Esophagus mucosa (tissue), 1 donor: ENCODE data around the gene NEIL3. TPM values are rescaled to one million over a fixed set of nuclear protein-coding genes. Genes with fewer than 3 reads are reported as not detected.

Experiments used
- total RNA-seq: library from RNA; stranded (reverse); gene quantifications from one replicate; pipeline ENCODE4 v1.2.4, GENCODE V29; 2023
- donor health status: DM: yes; HTN: yes; CAD: no.

NEIL3 gene
- total RNA-seq, 1 donor from 2014 or later: 3.8 TPM

Other genes starting within 250 kb of the NEIL3 start
- 20.6 TPM for gene AGA, start 132.6 kb downstream of the NEIL3 start, total RNA-seq